ENCODE results near the gene DAW1. TPM values are rescaled to one million over a fixed set of nuclear protein-coding genes. Genes with fewer than 3 reads are reported as not detected.

DAW1 gene
- total RNA-seq, 1 experiment from 2014 or later = 0.37 TPM

DNA sequence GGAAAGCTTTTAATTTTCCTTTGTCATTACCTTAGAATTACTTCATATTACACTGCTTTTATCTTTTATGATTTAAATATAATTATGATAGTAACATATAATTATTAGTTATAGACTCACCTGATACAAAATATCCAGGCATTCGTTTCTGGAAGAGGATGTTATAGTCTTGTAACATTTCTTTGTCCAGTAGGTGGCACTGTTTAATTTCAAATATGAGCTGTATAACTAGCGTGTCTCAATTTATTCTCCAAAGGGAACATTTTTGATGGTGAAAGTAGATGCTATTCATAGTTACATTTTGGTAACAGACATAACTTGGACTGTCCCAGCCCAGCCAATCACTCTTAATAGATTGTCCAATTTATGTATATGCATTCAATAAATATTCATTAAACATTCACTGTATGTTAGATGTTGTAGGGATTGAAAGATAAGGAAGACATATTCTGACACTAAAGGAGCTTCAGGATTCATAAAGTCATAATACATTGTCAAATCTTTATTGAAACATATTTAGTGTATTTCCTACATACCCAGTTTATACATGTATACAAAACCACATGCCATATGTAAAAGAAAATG, 19.2 kb downstream of the DAW1 start:
- H3K23ac ChIP-seq (ENCODE audit: insufficient read length, low read depth, low read length) = no peak overlapping the region
- TF ChIP-seq, protein P1, sequence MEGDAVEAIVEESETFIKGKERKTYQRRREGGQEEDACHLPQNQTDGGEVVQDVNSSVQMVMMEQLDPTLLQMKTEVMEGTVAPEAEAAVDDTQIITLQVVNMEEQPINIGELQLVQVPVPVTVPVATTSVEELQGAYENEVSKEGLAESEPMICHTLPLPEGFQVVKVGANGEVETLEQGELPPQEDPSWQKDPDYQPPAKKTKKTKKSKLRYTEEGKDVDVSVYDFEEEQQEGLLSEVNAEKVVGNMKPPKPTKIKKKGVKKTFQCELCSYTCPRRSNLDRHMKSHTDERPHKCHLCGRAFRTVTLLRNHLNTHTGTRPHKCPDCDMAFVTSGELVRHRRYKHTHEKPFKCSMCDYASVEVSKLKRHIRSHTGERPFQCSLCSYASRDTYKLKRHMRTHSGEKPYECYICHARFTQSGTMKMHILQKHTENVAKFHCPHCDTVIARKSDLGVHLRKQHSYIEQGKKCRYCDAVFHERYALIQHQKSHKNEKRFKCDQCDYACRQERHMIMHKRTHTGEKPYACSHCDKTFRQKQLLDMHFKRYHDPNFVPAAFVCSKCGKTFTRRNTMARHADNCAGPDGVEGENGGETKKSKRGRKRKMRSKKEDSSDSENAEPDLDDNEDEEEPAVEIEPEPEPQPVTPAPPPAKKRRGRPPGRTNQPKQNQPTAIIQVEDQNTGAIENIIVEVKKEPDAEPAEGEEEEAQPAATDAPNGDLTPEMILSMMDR (conservative IDR thresholded peaks at IDR 0.05) = peak; percentile 80
- no peak overlapping the region for H3K4ac ChIP-seq (ENCODE audit: low read depth, low read length)
- H4K8ac ChIP-seq (replicated peaks; ENCODE audit: insufficient read length, low read depth, low read length) = no peak overlapping the region
- no peaks in the 10 kb centered on the region for H3K27me3 ChIP-seq (ENCODE audit: insufficient read depth, low read length)
- no peak overlapping the region for H2BK5ac ChIP-seq (ENCODE audit: insufficient read length, low read length)
- Mint-ChIP-seq H3K4me1 (peaks cover 0 to 6% of the 10 kb centered on the region in 2 experiments; a peak in 2 of 4 replicates), H3K27me3 (ENCODE audit: low read depth) (no peaks in the 10 kb centered on the region), H3K4me3 (no peak overlapping the region), H3K27ac (no peak overlapping the region), H3K9me3 (no peaks in the 10 kb centered on the region), H3K36me3 (ENCODE audit: insufficient read depth in 1 of 3, low read depth in 3 of 3) (no peaks in the 10 kb centered on the region; a peak in 1 of 7 replicates)
- H2BK12ac ChIP-seq (ENCODE audit: insufficient read length, low read depth, low read length) = no peak overlapping the region
- H3K9ac ChIP-seq (ENCODE audit: extremely low read depth, insufficient read length, low read length) = no peak overlapping the region
- no peak overlapping the region for H3K4me2 ChIP-seq (ENCODE audit: insufficient read depth, insufficient read length, low read length)
- H2AFZ ChIP-seq (ENCODE audit: low read length) = no peak overlapping the region
- no peaks in the 10 kb centered on the region for H3K79me1 ChIP-seq (ENCODE audit: insufficient read depth, low read depth, low read length, poor library complexity, severe bottlenecking)
- no peak overlapping the region for H2BK15ac ChIP-seq (ENCODE audit: low read depth, low read length)
- no peak for DNase-seq
- no peaks in the 10 kb centered on the region for H3K9me3 ChIP-seq (ENCODE audit: control insufficient read depth, low read depth, low read length)
- no CpG with 5 or more reads among the region's 2 CpGs for WGBS (ENCODE audit: extremely low coverage, insufficient read length, low lambda C conversion rate)
- no peaks in the 10 kb centered on the region for H3K4me1 ChIP-seq (ENCODE audit: insufficient read depth, low read length)
- no peak overlapping the region for H3K14ac ChIP-seq (ENCODE audit: insufficient read depth, low read length)
- H4K5ac ChIP-seq (ENCODE audit: insufficient read length, low read depth, low read length) = no peak overlapping the region
- H3T11ph ChIP-seq (ENCODE audit: low read length) = no peak overlapping the region
- no peak overlapping the region for H4K91ac ChIP-seq (ENCODE audit: insufficient read length, low read depth, low read length)
- no peak overlapping the region for H3K18ac ChIP-seq (ENCODE audit: insufficient read length, low read depth, low read length)
- no peak overlapping the region for H2BK120ac ChIP-seq (ENCODE audit: low read depth, low read length, poor library complexity, severe bottlenecking)
- H3K27ac ChIP-seq (ENCODE audit: insufficient read length, low read depth, low read length) = no peak overlapping the region
- no peaks in the 10 kb centered on the region for H3K79me2 ChIP-seq (ENCODE audit: insufficient read depth, low read length)
- no peaks in the 10 kb centered on the region for H4K20me1 ChIP-seq (ENCODE audit: control insufficient read depth, insufficient read depth, insufficient read length)
- H2BK20ac ChIP-seq (ENCODE audit: low read depth, low read length, poor library complexity, severe bottlenecking) = no peak overlapping the region
- no peaks in the 10 kb centered on the region for H3K23me2 ChIP-seq (ENCODE audit: insufficient read length, low read depth, low read length, poor library complexity, severe bottlenecking)
- no peak overlapping the region for H3K56ac ChIP-seq (ENCODE audit: insufficient read length, low read depth, low read length)
- H2AK5ac ChIP-seq (ENCODE audit: insufficient read length, low read length) = no peak overlapping the region

Measured in H9 (cell line).